HG03432 (cell line): ENCODE measurements around the gene MAN2C1.
A peak's percentile ranks its signal among the peaks of the same experiment; 100 is the strongest.
"Not testable (repeated sequence)": the region's sequence is repeated elsewhere in the genome, so short reads cannot be mapped to it uniquely, and the experiment has no call there.

Experiments used
- ATAC-seq: cut with Tn5 transposase; IDR thresholded peaks from one replicate; pipeline ENCODE4 v1.9.1; 2021; ENCODE audit warnings: mild to moderate bottlenecking, moderate library complexity; ENCODE audit not compliant: unreplicated experiment

The MAN2C1 gene

GRCh38 chr15:75361361-75361988 is 6.9 kb downstream of the MAN2C1 start:
- no peak for ATAC-seq

- no peak for ATAC-seq
These were observed 7.6 kb downstream of the MAN2C1 start for GRCh38 chr15:75360856-75361255.

- ATAC-seq, result no peak
These were observed 8.0 kb downstream of the MAN2C1 start for GRCh38 chr15:75360391-75360790.

- no peak for ATAC-seq
These were observed 8.7 kb downstream of the MAN2C1 start for GRCh38 chr15:75359537-75360250.

- ATAC-seq, result no peak
These were observed 9.5 kb downstream of the MAN2C1 start for GRCh38 chr15:75358771-75359536.

- no peak for ATAC-seq
These were observed 10.3 kb downstream of the MAN2C1 start for GRCh38 chr15:75357976-75358673.

- ATAC-seq, result no peak
These were observed 11.9 kb downstream of the MAN2C1 start for GRCh38 chr15:75356517-75356916.

GRCh38 chr15:75356006-75356405 is 12.4 kb downstream of the MAN2C1 start:
- ATAC-seq, result no peak

GRCh38 chr15:75355369-75355768 is 13.0 kb downstream of the MAN2C1 start:
- ATAC-seq, result no peak

- ATAC-seq, result no peak
These were observed 14.0 kb downstream of the MAN2C1 start for GRCh38 chr15:75354454-75354853.

GRCh38 chr15:75353604-75354003 is 14.8 kb downstream of the MAN2C1 start:
- no peak for ATAC-seq

GRCh38 chr15:75352186-75353080 is 16.0 kb downstream of the MAN2C1 start:
- no peak for ATAC-seq

GRCh38 chr15:75350601-75351361 is 17.6 kb downstream of the MAN2C1 start:
- ATAC-seq, result no peak

- ATAC-seq, result peak; percentile 39
These were observed 18.4 kb downstream of the MAN2C1 start for GRCh38 chr15:75349851-75350588.

- not testable (repeated sequence) for ATAC-seq
These were observed 19.1 kb downstream of the MAN2C1 start for GRCh38 chr15:75349351-75349669.

GRCh38 chr15:75348562-75349350 is 19.7 kb downstream of the MAN2C1 start:
- no peak for ATAC-seq

GRCh38 chr15:75348034-75348561 is 20.3 kb downstream of the MAN2C1 start:
- ATAC-seq, result no peak
